Tibial nerve (tissue), 4 donors: Measurements from ENCODE around the gene WDR12. TPM values are rescaled to one million over a fixed set of nuclear protein-coding genes. Genes with fewer than 3 reads are reported as not detected.
A peak's percentile ranks its signal among the peaks of the same experiment; 100 is the strongest.

Source experiments
- DNase-seq, 2 donors: peaks; one replicate each; pipeline ENCODE4 v3.0.0-alpha.2; 2019; ENCODE audit warnings: low spot score in 2 of 2
- H3K27ac ChIP-seq, 4 donors: fragments of 200-600 bp; sonication (generic) in 3 of 4; one replicate each; pipeline ENCODE4 v1.5.1; 2017 to 2019; ENCODE audit warnings: mild to moderate bottlenecking in 1 of 4
- H3K27me3 ChIP-seq, 2 donors: fragments of 200-600 bp; sonication (generic) in 1 of 2; one replicate each; pipeline versions ENCODE4 v1.5.1 to v1.6.0; 2017 to 2019
- H3K36me3 ChIP-seq, 3 donors: fragments of 200-600 bp; sonication (generic); one replicate each; pipeline ENCODE4 v1.5.1; 2018 to 2019
- H3K4me1 ChIP-seq, 4 donors: fragments of 200-600 bp; sonication (generic) in 3 of 4; one replicate each; pipeline ENCODE4 v1.5.1; 2017 to 2019
- H3K4me3 ChIP-seq, 4 donors: fragments of 200-600 bp; sonication (generic) in 3 of 4; one replicate each; pipeline ENCODE4 v1.5.1; 2017 to 2019; ENCODE audit warnings: mild to moderate bottlenecking in 1 of 4, moderate library complexity in 1 of 4
- H3K9me3 ChIP-seq, 4 donors: fragments of 200-600 bp; sonication (generic) in 3 of 4; one replicate each; pipeline ENCODE4 v1.5.1; 2017 to 2019
- CTCF ChIP-seq, 5 experiments: fragments of 200-600 bp in 3 of 5; fragments of 450-650 bp in 2 of 5; sonication (generic) in 3 of 5; IDR thresholded peaks; one replicate each; pipeline ENCODE4 v1.5.1; 2016 to 2019; ENCODE audit warnings: antibody characterized with exemption in 5 of 5, mild to moderate bottlenecking in 3 of 5, moderate library complexity in 2 of 5
- EP300 ChIP-seq, 2 donors: sonication (generic); formaldehyde crosslinking; IDR thresholded peaks; one replicate each; pipeline ENCODE4 v1.6.1; 2017; ENCODE audit warnings: antibody characterized with exemption in 2 of 2, mild to moderate bottlenecking in 1 of 2
- POLR2A ChIP-seq, 2 donors: fragments of 450-650 bp; IDR thresholded peaks; one replicate each; pipeline ENCODE4 v1.6.1; 2017; ENCODE audit warnings: antibody characterized with exemption in 2 of 2, mild to moderate bottlenecking in 2 of 2, moderate library complexity in 2 of 2
- WGBS, 2 donors: methylation state at CpG; one replicate each; pipeline ENCODE4 v1.1.5; 2018; 5-methylcytosine and 5-hydroxymethylcytosine counted together
- total RNA-seq, 4 donors: library from RNA; depleted of rRNA; stranded (reverse); fragments of >200 nt; gene quantifications; one replicate each; pipeline ENCODE4 v1.1.0, GENCODE V29; 2016

Gene WDR12
- total RNA-seq, 4 donors from 2014 or later = 9.8 to 18.3 (median 12.4) TPM

GRCh38 chr2:202847693-202848524, 63.6 kb downstream of the WDR12 start:
- WGBS, 2 donors = 81 to 86% methylated on average over 9 of the region's 9 CpGs
- Histone ChIP-seq H3K9me3 (peaks cover 0 to 8% (median 0%) of the 10 kb centered on the region in 4 donors), H3K27ac (no peak overlapping the region), H3K27me3 (no peaks in the 10 kb centered on the region), H3K36me3 (peaks cover 0 to 16% (median 0%) of the 10 kb centered on the region in 3 donors), H3K4me3 (no peak overlapping the region), H3K4me1 (no peaks in the 10 kb centered on the region)
- no peak for TF ChIP-seq CTCF (IDR thresholded peaks at IDR 0.05)
- no peak for TF ChIP-seq EP300 (IDR thresholded peaks at IDR 0.05)
- TF ChIP-seq POLR2A (IDR thresholded peaks at IDR 0.05) = no peak
- DNase-seq = no peak

- Histone ChIP-seq H3K36me3 (peaks cover 0 to 14% (median 0%) of the 10 kb centered on the region in 3 donors), H3K4me3 (no peak overlapping the region), H3K4me1 (no peaks in the 10 kb centered on the region), H3K9me3 (peaks cover 0 to 23% (median 2%) of the 10 kb centered on the region in 4 donors), H3K27ac (no peak overlapping the region), H3K27me3 (no peaks in the 10 kb centered on the region)
- DNase-seq = no peak
- 54 to 66% methylated on average over 2 of the region's 2 CpGs for WGBS, 2 donors
- TF ChIP-seq CTCF (IDR thresholded peaks at IDR 0.05) = no peak
- TF ChIP-seq EP300 (IDR thresholded peaks at IDR 0.05) = no peak
- TF ChIP-seq POLR2A (IDR thresholded peaks at IDR 0.05) = no peak
Observed at GRCh38 chr2:202844656-202845055, 66.8 kb downstream of the WDR12 start.

- no peaks in the 10 kb centered on the region for H3K4me1 ChIP-seq
- H3K4me3 ChIP-seq = no peak overlapping the region
- no peak for TF ChIP-seq POLR2A (IDR thresholded peaks at IDR 0.05)
- TF ChIP-seq EP300 (IDR thresholded peaks at IDR 0.05) = no peak
- no peak for TF ChIP-seq CTCF (IDR thresholded peaks at IDR 0.05)
- DNase-seq = no peak
- H3K27ac ChIP-seq = no peak overlapping the region
- H3K36me3 ChIP-seq = peaks cover 0 to 9% (median 0%) of the 10 kb centered on the region in 3 donors
- peaks cover 0 to 23% (median 2%) of the 10 kb centered on the region in 4 donors for H3K9me3 ChIP-seq
- H3K27me3 ChIP-seq = no peaks in the 10 kb centered on the region
Observed at GRCh38 chr2:202842690-202843089, 68.8 kb downstream of the WDR12 start.

DNA sequence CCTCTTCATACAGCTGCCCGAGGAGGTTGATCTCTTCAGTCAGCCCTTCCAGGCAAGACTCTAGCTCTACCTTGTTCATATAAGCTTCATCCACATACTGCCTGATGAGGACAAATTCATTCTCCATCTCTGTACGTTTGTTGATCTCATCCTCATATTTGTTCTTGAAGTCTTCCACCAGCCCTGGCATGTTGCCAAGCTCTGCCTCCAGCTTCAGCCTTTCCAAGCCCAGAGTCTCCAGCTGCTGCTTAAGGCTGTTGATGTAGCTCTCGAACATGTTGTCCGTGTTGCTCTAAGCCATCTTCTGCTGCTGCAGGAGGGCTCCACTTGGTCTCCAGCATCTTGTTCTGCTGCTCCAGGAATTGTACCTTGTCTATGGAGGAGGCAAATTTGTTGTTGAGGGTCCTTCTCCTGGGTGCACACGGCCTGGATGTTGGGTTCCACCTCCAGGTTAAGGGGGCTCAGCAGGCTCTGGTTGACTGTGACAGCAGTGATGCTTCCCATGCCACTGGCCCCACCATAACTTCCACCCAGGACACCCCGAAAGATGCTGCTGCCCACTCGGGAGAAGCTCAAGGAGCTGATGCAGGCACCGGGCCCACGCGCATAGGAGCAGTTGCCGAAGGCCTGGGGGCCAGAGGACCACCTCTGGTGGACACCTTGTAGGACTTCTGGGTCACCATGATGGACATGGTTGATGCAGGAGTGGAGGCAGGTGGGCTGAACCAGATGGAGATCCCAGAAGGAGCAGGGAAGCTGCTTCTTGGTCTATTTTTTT, 70.2 kb downstream of the WDR12 start:
- 85 to 92% methylated on average over 11 of the region's 11 CpGs for WGBS, 2 donors
- Histone ChIP-seq H3K4me3 (no peak overlapping the region), H3K27ac (no peak overlapping the region), H3K4me1 (no peaks in the 10 kb centered on the region), H3K36me3 (peaks cover 0 to 9% (median 0%) of the 10 kb centered on the region in 3 donors), H3K27me3 (no peaks in the 10 kb centered on the region), H3K9me3 (peaks cover 0 to 23% (median 2%) of the 10 kb centered on the region in 4 donors)
- no peak for TF ChIP-seq EP300 (IDR thresholded peaks at IDR 0.05)
- DNase-seq = no peak

GRCh38 chr2:202831242-202832220, 79.9 kb downstream of the WDR12 start:
- no peak overlapping the region for H3K27ac ChIP-seq
- DNase-seq = peak in 1 of 2 donors; percentile 53
- H3K4me1 ChIP-seq = no peaks in the 10 kb centered on the region
- no peak overlapping the region for H3K4me3 ChIP-seq
- WGBS, 2 donors = 41 to 45% methylated on average over 6 of the region's 6 CpGs
- TF ChIP-seq POLR2A (IDR thresholded peaks at IDR 0.05) = no peak
- TF ChIP-seq EP300 (IDR thresholded peaks at IDR 0.05) = no peak
- TF ChIP-seq CTCF (IDR thresholded peaks at IDR 0.05) = peak; percentile 17 to 43 (median 31)
- no peaks in the 10 kb centered on the region for H3K36me3 ChIP-seq
- H3K9me3 ChIP-seq = no peaks in the 10 kb centered on the region
- H3K27me3 ChIP-seq = no peaks in the 10 kb centered on the region
